Glomerular endothelial cell (primary cell): Measurements from ENCODE around the gene TLR9. TPM values are rescaled to one million over a fixed set of nuclear protein-coding genes. Genes with fewer than 3 reads are reported as not detected.
"Not testable (repeated sequence)": the region's sequence is repeated elsewhere in the genome, so short reads cannot be mapped to it uniquely, and the experiment has no call there.

Source experiments
- DNase-seq: peaks from one replicate; pipeline ENCODE4 v3.0.0-alpha.2; 2011; ENCODE audit warnings: low read depth, low spot score; ENCODE audit errors: extremely low read depth
- total RNA-seq: library from RNA; depleted of rRNA; stranded (reverse); fragments of >200 nt; gene quantifications from 2 replicates; pipeline ENCODE4 v1.2.3, GENCODE V29; 2015

TLR9 gene
- total RNA-seq, 1 donor from 2014 or later = not detected

DNA sequence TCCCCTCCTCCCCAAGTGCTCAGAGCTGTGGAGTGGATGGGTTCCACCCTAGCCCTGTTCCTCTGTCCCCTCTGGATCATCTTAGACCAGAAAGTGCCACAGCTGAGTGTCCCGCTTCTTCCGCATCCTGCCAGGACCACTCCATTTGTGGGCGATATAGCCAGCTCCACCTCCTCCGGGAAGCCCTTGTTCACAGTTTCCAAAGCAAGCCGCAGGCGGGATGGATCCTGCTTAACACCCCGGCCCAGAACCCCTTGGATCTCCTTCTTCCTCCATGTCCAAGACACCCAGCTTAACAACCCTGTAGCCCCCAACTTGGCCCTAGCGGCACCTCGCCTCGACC lies 28.0 kb downstream of the TLR9 start:
- DNase-seq = no peak

DNA sequence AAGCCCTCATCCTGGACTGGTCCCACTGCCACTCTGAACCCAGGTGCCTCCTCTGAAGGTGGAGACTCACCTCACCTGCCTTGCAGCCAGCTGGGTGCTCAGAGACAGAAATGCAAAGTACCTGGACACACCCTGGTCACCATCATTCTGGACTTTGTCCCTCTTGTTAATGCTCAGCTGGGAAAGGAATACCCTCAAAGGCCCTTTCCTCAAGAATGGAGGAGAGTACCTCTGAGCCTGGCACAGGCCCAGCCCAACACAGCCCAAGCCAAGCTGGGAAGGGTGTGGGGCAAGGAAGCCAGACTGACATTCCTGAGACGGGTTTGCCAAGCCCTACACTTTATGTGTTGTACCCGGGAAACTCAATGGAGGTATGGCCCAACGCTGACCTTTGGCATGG lies 28.5 kb downstream of the TLR9 start:
- no peak for DNase-seq

DNA sequence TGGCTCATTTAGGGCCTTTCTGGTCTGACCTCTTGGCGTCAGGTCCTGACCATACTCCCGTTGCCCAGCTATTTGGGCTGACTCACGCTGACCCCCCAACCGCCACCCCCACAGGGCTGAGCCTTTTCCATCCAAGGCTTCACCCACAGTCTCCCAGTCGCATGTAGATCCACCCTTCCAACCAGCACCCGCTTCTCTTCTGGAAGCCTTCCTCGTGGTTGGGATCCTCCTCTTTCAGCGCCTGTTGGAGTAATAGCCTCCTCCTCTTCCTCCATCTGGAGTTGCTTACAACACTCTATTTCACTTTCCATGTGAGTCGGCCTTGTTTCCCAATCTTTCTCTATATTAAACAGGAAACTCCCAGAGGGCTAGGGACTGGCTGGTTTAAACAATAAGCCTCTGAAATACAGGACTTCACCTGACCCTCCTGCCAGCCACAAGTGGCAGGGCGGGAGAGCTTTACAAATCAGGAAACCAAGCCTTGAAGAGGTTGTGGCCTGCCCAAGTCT lies 29.6 kb downstream of the TLR9 start:
- DNase-seq = no peak

DNA sequence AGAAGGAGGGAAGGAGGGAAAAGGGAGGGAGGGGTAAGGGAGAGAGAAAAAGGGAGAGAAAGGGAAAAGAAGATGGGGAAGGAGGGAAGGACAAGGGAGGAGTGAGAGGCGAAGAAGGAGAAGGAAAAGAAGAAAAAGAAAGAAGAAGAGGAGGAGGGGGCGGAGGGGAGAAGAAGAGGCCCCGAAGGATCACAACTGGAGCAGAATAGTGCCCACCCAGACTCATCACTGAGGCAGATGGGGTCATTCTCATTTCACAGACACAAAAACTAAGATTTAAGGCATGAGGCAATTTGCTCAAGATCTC lies 30.2 kb downstream of the TLR9 start:
- no peak for DNase-seq

DNA sequence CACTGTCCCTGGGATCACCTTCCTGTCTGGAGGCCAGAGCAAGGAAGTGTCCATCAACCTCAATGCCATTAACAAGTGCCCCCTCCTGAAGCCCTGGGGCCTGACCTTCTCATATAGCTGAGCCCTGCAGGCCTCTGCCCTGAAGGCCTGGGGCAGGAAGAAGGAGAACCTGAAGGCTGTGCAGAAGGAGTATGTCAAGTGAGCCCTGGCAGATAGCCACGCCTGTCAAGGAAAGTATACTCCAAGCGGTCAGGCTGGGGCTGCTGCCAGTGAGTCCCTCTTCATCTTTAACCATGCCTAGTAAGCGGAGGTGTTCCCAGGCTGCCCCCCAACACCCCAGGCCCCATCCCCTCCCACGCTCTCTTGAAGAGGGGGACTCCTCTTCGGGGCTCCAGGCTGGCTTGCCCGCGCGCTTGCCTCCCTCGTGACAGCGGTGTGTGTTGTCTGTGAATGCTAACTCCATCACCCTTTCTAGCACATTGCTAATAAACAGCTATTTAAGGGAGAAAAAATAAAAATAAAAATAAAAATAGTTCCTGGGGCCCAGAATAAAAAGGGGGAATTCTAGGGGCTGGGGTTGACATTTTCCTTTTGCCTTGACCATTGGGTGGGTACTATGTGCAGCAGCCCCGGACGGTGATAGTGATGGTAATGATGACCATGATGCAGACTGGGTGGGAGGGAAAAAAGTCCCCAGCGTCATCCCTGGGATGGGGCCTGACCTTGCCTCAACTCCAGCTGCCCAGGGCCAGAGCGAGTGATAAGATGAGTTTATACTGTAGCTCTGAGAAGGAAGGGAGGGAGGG lies 30.8 kb downstream of the TLR9 start:
- no peak for DNase-seq

DNA sequence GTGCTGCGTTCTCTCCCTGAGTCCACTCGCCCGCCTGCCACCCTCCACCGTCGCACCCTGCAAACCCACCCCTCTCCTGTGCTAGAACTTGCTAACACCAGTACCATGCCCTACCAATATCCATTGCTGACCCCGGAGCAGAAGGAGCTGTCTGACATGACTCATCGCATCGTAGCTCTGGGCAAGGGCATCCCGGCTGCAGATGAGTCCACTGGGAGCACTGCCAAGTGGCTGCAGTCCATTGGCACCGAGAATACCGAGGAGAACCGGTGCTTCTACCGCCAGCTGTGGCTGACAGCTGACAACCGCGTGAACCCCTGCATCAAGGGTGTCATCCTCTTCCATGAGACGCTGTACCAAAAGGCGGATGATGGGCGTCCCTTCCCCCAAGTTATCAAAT lies 32.4 kb downstream of the TLR9 start:
- DNase-seq = no peak

DNA sequence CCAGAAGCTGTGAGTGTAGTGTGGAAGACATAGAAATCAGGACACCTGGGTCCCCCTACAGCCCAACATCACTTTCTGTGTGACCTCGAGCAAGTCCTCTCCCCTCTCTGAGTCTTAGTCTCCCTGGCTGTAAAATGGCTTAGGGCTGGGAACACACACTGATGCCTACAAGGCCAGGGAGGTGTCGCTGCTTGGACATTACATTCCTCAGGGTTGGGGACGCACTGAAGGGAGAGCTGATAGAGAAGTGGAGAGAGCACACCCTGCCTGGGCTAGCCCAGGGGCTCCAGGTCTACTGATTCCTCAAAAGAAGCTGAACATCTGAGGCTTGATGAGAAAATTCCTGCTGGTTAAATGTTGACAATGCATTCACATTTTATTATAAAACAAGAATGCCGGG lies 33.8 kb downstream of the TLR9 start:
- DNase-seq = no peak

DNA sequence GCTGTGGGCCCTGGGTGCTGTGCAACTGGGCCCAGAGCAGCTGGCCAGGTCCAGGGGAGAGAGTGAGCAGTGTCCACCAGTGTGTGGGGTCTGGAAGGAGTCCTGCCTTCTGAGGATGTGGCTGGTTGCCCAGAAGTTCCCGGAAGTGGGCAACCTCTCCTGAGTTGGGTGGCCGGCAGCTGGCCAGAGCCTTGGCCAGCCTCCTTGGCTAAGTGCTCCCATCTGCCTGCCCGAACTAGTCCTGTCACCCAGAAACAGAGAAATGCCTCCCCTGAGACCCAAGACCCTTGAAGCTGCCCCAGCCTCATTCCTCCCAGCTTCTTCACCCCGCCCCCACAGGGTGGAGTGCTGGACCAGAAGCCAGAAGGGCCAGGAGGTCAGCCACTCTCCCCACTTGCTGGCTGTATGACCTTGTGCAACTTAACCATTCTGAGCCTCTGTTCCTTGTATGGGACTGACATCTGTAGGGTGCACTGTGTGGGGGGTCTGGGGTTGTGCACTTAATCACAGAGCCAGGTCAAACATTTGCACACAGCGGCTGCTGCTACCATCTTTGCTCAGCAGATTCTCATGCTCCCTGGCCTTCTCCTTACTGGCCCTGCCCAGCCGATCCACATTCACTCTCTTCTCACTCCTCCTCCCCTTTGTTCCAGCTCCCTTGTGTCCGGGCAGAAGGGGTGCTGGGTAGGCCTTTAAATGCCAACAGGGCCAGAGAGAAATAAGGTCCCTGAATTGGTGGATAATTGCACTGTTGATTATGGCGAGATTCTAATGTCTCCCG lies 35.0 kb downstream of the TLR9 start:
- DNase-seq = no peak

DNA sequence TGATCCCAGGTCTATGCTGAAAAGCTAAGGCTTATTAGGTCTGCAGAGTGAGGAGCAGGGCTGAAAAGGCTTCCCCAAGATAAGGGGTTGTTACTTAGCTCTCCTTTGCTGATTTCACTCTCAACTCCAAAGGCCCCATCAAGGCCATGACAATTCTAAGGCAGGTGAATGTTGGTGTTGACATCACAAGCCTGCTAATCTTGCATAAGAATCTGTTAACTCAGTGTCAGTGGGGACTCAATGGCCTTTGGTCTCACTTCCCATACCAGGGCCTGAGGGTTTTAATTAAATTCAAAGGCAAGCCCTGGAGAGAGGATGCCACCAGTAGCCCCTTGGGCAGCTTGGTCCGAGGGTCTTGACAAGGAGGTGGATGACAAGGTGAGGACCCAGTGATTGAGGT lies 36.9 kb downstream of the TLR9 start:
- no peak for DNase-seq

DNA sequence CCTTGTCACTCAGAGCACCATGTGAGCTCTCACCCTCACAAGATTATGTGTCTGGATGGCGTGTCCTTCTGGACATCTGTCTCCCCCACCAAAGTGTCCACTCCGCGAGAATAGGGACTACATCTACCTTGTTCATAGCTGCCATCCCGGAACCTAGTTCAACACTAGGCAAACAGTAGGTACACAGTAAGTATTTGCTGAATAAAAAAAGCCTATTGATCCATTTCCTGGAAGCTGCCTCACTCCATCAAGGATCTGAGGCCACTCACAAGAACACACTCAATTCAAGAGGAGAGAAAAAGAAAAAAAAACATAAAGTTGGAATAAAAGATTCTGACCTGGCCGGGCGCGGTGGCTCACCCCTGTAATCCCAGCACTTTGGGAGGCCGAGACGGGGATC lies 38.7 kb downstream of the TLR9 start:
- no peak for DNase-seq

DNA sequence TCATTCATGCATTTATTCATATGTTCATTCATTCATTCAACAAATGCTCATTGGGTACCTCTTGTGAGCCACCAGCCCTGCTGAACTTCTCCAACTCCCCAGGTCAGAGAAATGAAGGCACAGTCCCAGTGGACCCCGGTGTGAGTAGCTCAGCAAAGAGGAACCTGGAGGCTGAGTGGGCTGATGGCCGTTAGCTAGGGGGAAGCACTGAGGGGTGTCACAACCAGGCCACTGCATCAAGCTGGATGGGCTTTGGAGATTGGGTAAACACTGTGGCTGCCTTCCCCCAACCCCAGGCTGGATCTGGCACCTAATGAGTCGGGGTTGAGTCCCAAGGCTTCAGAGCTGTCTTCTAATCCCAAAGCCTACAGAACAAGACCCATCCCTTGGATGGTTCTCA lies 39.6 kb downstream of the TLR9 start:
- DNase-seq = no peak

DNA sequence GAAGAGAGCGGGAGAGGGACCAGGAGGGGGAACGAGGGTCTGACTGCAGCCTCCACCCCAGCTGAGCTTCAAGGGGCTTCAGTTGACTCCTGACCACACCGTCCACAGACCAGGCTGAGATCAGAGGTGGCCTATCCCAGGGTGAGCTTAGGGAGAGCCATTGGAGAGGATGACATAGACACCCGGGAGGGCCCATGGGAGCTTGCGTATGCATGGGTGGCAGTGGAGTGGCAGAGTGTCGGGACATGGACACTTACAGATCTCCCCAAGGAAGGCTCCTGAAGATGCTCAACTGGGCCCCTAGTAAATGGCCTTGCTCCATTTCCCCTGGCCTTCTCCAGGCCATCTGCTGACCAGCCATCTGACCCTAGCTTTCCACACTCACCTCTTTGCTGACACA lies 40.1 kb downstream of the TLR9 start:
- no peak for DNase-seq

DNA sequence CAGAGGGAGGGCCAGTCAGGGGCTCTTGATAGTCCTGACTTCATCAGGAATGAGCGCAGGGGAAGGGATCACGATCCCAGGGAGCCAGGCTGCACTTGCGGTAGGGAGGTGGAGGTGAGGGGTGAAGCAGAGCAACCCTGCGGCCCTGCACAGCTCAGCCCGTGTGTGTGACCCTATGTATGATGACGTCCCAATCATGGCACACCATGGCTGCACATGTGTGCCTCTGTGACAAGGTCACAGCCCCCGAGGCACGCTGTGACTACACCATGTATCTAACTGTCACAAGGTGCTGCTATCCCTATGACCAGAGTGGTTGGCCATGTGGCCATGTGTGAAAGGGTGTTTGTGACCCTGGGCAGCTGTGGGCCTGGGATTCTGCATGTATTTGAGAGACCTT lies 40.8 kb downstream of the TLR9 start:
- DNase-seq = no peak

DNA sequence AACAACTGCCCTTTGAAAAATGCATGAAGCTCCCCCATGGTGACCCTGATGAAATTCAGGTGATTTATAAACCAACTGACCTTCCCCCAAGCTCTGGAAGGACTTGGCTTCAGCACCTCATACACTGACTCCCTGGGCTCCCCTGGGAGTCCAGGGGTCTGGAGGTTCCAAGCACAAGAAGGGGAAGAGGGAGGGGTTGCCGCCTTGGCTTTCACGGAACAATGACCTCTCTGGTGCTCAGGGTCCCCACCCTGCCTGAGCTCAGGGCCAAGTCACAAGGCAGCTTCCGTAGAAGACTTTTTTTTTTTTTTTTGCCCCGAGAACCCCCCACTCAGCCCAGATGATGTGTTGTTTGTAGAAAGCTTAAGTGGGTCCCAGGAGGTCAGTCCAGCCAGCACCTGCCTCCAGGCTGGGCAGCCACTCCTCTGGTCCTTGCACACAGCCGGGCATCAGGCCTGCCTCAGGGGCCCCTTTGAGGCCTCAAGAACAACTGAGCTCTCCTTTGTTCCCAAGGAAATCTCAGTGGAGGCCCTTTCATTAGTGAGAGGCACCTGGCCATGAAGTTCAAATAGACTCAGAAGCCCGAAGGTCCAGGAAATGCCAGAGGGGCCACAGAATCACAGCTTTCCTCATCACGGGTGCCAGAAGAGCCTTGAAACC lies 41.5 kb downstream of the TLR9 start:
- no peak for DNase-seq

DNA sequence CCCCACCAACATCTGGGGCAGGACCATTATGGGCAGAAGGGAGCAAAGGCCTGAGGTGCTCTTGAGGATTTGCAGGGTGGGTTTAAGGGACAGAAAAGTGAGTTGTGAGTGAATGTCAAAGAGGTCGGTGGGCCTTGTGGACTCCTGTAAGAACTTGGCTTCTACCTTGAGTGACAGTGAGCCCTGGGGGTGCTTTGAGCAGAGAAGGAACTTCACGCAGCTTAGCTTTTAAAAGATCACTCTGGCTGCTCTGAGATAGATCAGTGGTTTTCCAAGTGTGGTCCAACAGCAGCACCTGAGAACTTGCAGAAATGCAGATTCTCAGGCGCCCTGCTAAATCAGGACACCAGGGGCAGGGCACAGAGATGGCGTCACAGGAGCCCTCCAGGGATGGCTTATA lies 42.8 kb downstream of the TLR9 start:
- DNase-seq = no peak

DNA sequence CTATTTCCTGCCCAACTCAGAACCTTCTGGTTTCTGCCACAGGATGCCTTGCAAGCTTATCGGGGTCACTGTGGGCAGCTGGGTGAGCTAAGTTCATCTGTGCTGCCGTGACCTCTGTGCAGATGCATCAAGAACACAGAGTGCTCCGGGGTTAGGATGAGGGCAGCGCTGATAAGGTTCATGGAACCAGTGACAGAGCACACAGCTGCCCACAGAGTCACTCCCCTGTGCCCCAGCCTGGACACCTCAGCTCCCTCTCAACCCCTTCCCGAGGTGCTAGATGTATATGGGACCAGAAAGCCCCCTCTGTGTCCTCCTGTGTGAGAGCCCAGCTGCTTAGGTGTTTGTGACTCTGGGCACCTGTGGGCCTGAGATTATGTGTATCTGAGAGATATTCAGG lies 43.2 kb downstream of the TLR9 start:
- DNase-seq = no peak

DNA sequence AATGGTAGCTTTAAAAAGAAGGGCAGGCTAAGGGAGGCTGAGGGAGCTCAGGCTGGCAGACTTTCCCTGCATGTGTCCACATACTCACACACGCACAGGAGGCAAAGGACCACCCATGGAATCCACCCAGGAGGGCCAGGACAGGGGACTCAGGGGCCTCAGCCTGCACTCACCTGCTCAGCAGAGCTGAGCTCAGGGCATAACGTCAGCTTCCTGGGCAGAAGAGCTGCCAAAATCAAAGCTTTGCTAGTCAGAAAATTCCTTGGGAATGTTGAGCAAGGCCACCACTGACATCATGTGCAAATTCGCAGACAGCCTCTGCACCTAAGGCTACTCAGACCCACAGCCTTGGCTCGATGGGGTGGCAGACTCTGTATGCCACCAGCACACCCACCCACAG lies 43.9 kb downstream of the TLR9 start:
- no peak for DNase-seq

DNA sequence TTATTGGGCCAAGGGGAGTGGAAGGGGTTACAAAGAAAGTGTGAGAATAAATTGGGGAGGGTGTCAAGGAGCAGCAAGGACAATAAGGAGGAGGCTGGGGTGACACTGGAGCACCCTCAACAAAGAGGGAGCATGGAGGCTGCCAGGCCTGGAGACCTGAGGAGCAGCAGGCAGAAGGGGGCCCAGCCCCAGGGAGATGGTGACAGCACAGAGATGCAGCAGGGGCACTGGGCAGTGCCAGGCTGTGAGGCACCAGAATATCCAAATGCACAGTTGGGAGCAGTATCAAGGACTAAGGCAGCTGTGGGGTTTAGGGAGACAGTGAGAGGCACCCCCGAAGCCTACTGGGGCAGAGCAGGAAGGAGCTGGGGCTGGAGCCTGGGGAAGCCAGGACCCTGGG lies 46.9 kb downstream of the TLR9 start:
- DNase-seq = no peak

DNA sequence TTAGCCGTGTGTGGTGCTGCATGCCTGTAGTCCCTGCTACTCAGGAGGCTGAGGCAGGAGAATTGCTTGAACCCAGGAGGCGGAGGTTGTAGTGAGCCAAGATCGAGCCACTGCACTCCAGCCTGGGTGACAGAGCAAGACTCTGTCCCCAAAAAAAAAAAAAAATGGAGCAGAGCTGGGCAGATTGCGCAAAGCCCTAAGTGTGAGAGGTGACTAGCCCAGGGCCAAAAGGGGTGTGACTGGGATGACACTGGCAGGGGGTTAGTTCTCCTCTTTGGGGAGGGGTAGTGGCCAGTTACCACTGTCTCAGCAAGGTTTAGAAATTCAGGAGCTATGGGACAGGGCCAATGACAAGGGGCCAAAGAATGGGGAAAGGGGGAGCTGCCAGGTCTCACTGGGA lies 47.3 kb downstream of the TLR9 start:
- not testable (repeated sequence) for DNase-seq

DNA sequence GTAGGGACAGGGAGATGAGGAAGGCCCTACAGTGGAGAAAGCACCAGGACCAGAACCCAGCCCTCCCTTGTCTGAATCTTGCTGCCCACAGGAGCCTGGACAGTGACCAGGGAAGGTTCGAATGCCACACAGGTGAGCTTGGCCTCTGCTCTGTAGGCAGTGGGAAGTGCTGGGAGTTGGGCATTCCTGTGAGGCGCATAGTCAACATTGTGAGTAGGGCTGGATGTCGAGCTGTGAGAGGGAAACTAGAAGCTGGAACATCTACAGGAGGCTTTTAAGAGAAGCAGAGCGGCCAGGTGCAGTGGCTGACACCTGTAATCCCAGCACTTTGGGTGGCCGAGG lies 47.8 kb downstream of the TLR9 start:
- no peak for DNase-seq

DNA sequence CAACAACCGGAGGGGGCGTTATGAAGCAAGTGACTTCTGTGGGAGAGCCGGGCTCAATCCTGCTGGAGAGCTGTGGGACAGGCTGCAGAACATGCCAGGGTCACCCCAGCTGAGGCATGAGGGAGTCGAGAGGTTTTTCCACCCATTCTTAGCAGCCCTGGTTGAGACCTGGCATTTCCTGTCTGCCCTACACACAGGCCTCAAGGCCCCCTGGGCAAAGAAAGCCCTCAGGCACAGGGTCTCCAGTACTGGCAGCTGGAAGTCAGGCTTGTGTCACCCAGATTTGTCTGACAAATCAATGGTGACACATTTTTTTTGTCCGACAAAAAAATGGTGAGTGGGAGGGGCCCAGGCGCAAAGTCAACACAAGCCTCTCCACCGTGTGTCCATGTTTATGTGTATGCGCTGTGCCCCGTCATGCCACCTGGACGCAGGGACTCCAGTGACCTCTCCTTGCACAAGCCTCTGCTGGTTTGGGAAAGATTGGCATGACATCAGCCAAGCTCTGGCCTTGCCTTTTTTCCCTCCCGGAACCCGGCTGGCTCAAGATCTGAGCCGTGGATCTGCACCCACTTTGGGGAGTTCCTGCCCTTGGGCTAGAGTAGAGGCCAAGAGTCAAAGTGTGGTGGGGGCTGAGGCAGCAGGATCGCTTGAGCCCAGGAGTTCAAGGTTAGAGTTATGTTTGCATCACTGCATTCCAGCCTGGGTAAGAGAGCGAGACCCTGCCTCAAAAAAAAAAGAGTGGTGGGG lies 48.3 kb downstream of the TLR9 start:
- no peak for DNase-seq
